ENCODE data around the gene CNN3. TPM values are rescaled to one million over a fixed set of nuclear protein-coding genes. Genes with fewer than 3 reads are reported as not detected.

Gene CNN3
- total and polyA plus RNA-seq, 2 donors (not counting 1 experiment from before 2014, with no cell fraction given): 2.3 to 17.2 TPM

- no peaks in the 10 kb centered on the region for H3K27me3 ChIP-seq (replicated peaks in 1 of 4; ENCODE audit: control extremely low read depth in 1 of 4, control insufficient read depth in 3 of 4, insufficient read depth in 4 of 4, low read length in 3 of 4)
- 67% methylated on average over 1 of the region's 1 CpG for WGBS (ENCODE audit: insufficient coverage)
- Mint-ChIP-seq H3K9me3 (ENCODE audit: insufficient read depth) (no peaks in the 10 kb centered on the region), H3K27ac (no peak overlapping the region), H3K27me3 (peaks cover 8% of the 10 kb centered on the region), H3K4me3 (no peak overlapping the region), H3K4me1 (no peaks in the 10 kb centered on the region)
- no peak for TF ChIP-seq EZH2 (IDR thresholded peaks at IDR 0.05; ENCODE audit: borderline replicate concordance, insufficient read depth, low read depth, low read length, poor library complexity, severe bottlenecking)
- no peak for TF ChIP-seq CTCF (IDR thresholded peaks at IDR 0.05)
- CTCF ChIA-PET: interaction anchor here (1.1 kb wide), 1 partner anchor 148 kb away, joined by 3 read pairs; no protein-coding TSS in a partner anchor
- H3K4me3 ChIP-seq (ENCODE audit: control extremely low read depth in 1 of 5, extremely low read depth in 1 of 5, insufficient read depth in 1 of 5, low read depth in 2 of 5, low read length in 4 of 5): no peak overlapping the region
- H3K9ac ChIP-seq (ENCODE audit: low read length): no peak overlapping the region
- intact Hi-C loops (cut with micrococcal nuclease): no loop called here
- no peak overlapping the region for H2AFZ ChIP-seq (ENCODE audit: insufficient read depth, low read depth, low read length, poor library complexity, severe bottlenecking)
- H3K4me1 ChIP-seq (ENCODE audit: control insufficient read depth in 2 of 2, insufficient read depth in 2 of 2, low read length in 2 of 2): no peaks in the 10 kb centered on the region
- H3K4me2 ChIP-seq (replicated peaks; ENCODE audit: low read depth, low read length, poor library complexity, severe bottlenecking): no peak overlapping the region
- no peaks in the 10 kb centered on the region for H3K9me3 ChIP-seq (ENCODE audit: control extremely low read depth in 1 of 3, control insufficient read depth in 2 of 3, insufficient read depth in 1 of 3, low read length in 2 of 3)
- ATAC-seq (ENCODE audit: low read depth): no peak
- no peaks in the 10 kb centered on the region for H3K79me2 ChIP-seq (ENCODE audit: control insufficient read depth, insufficient read depth, low read length)
- no peaks in the 10 kb centered on the region for H3K36me3 ChIP-seq (replicated peaks in 1 of 2; ENCODE audit: control extremely low read depth in 1 of 2, control insufficient read depth in 1 of 2, extremely low read depth in 1 of 2, insufficient read depth in 2 of 2, low read length in 1 of 2)
- H3K27ac ChIP-seq (ENCODE audit: low read length in 2 of 2): no peak overlapping the region
- DNase-seq: no peak
- no peaks in the 10 kb centered on the region for H4K20me1 ChIP-seq (ENCODE audit: control insufficient read depth, insufficient read depth, low read length, poor library complexity, severe bottlenecking)
- POLR2A ChIA-PET: no interaction called here
Observed at GRCh38 chr1:94895518-94895917, 31.4 kb downstream of the CNN3 start.

- Histone ChIP-seq H3K4me1 (ENCODE audit: control insufficient read depth in 2 of 2, insufficient read depth in 2 of 2, low read length in 2 of 2) (no peaks in the 10 kb centered on the region), H3K4me2 (replicated peaks; ENCODE audit: low read depth, low read length, poor library complexity, severe bottlenecking) (no peak overlapping the region), H3K79me2 (ENCODE audit: control insufficient read depth, insufficient read depth, low read length) (no peaks in the 10 kb centered on the region), H2AFZ (ENCODE audit: insufficient read depth, low read depth, low read length, poor library complexity, severe bottlenecking) (no peak overlapping the region), H3K27me3 (replicated peaks in 1 of 4; ENCODE audit: control extremely low read depth in 1 of 4, control insufficient read depth in 3 of 4, insufficient read depth in 4 of 4, low read length in 3 of 4) (no peaks in the 10 kb centered on the region), H3K36me3 (replicated peaks in 1 of 2; ENCODE audit: control extremely low read depth in 1 of 2, control insufficient read depth in 1 of 2, extremely low read depth in 1 of 2, insufficient read depth in 2 of 2, low read length in 1 of 2) (no peaks in the 10 kb centered on the region), H3K9ac (ENCODE audit: low read length) (no peak overlapping the region), H3K4me3 (ENCODE audit: control extremely low read depth in 1 of 5, extremely low read depth in 1 of 5, insufficient read depth in 1 of 5, low read depth in 2 of 5, low read length in 4 of 5) (no peak overlapping the region), H4K20me1 (ENCODE audit: control insufficient read depth, insufficient read depth, low read length, poor library complexity, severe bottlenecking) (no peaks in the 10 kb centered on the region), H3K9me3 (ENCODE audit: control extremely low read depth in 1 of 3, control insufficient read depth in 2 of 3, insufficient read depth in 1 of 3, low read length in 2 of 3) (no peaks in the 10 kb centered on the region), H3K27ac (ENCODE audit: low read length in 2 of 2) (no peak overlapping the region)
- ChIA-PET POLR2A (no interaction called here), CTCF (interaction anchor here (0.9 kb wide), 1 partner anchor 24 kb away, joined by 3 read pairs; no protein-coding TSS in a partner anchor)
- peaks cover 8% of the 10 kb centered on the region for H3K27me3 Mint-ChIP-seq
- TF ChIP-seq CTCF (IDR thresholded peaks at IDR 0.05): no peak
- no peak for TF ChIP-seq EZH2 (IDR thresholded peaks at IDR 0.05; ENCODE audit: borderline replicate concordance, insufficient read depth, low read depth, low read length, poor library complexity, severe bottlenecking)
- no peak overlapping the region for H3K4me3 Mint-ChIP-seq
- ATAC-seq (ENCODE audit: low read depth) (no peak), DNase-seq (no peak)
- intact Hi-C loops (cut with micrococcal nuclease): no loop called here
- WGBS (ENCODE audit: insufficient coverage): 100% methylated on average over 1 of the region's 4 CpGs
- no peaks in the 10 kb centered on the region for H3K9me3 Mint-ChIP-seq (ENCODE audit: insufficient read depth)
- no peak overlapping the region for H3K27ac Mint-ChIP-seq
- H3K4me1 Mint-ChIP-seq: no peaks in the 10 kb centered on the region
Observed at GRCh38 chr1:94894630-94895029, 32.3 kb downstream of the CNN3 start.

Data from B cell (primary cell).